HEK293T (cell line): ENCODE data around the gene SYN1.

Source experiments
- BHLHE40 ChIP-seq: fragments of 450-650 bp; IDR thresholded peaks from 2 replicates; pipeline ENCODE4 v1.6.1; 2016; ENCODE audit warnings: mild to moderate bottlenecking, moderate library complexity, borderline replicate concordance
- CTBP1 ChIP-seq: fragments of 450-650 bp; IDR thresholded peaks from 2 replicates; pipeline ENCODE4 v1.6.1; 2016; ENCODE audit warnings: borderline replicate concordance
- FOXK2 ChIP-seq: fragments of 450-650 bp; IDR thresholded peaks from 2 replicates; pipeline ENCODE4 v1.6.1; 2016; ENCODE audit warnings: mild to moderate bottlenecking
- FOXM1 ChIP-seq: fragments of 450-650 bp; IDR thresholded peaks from 2 replicates; pipeline ENCODE4 v1.6.1; 2017; ENCODE audit warnings: mild to moderate bottlenecking, borderline replicate concordance
- LEF1 ChIP-seq: fragments of 450-650 bp; IDR thresholded peaks from 2 replicates; pipeline ENCODE4 v1.6.1; 2017; ENCODE audit warnings: mild to moderate bottlenecking, borderline replicate concordance
- NFRKB ChIP-seq: fragments of 450-650 bp; IDR thresholded peaks from 2 replicates; pipeline ENCODE4 v1.6.1; 2016; ENCODE audit warnings: mild to moderate bottlenecking, moderate library complexity
- SUZ12 ChIP-seq: fragments of 450-650 bp; IDR thresholded peaks from 2 replicates; pipeline ENCODE4 v1.6.1; 2016; ENCODE audit warnings: mild to moderate bottlenecking
- TARDBP ChIP-seq: fragments of 450-650 bp; IDR thresholded peaks from 2 replicates; pipeline ENCODE4 v1.6.1; 2016
- ZNF384 ChIP-seq: fragments of 450-650 bp; IDR thresholded peaks from 2 replicates; pipeline ENCODE4 v1.6.1; 2016
- TF ChIP-seq, protein P1 (sequence below): fragments of 450-650 bp; IDR thresholded peaks from 2 replicates; pipeline ENCODE4 v1.6.1; 2016

GRCh38 chrX:47587091-47587891 is 32.4 kb downstream of the SYN1 start:
- no peak for TF ChIP-seq BHLHE40
- TF ChIP-seq TARDBP = no peak
- TF ChIP-seq, protein P1, sequence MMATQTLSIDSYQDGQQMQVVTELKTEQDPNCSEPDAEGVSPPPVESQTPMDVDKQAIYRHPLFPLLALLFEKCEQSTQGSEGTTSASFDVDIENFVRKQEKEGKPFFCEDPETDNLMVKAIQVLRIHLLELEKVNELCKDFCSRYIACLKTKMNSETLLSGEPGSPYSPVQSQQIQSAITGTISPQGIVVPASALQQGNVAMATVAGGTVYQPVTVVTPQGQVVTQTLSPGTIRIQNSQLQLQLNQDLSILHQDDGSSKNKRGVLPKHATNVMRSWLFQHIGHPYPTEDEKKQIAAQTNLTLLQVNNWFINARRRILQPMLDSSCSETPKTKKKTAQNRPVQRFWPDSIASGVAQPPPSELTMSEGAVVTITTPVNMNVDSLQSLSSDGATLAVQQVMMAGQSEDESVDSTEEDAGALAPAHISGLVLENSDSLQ = no peak
- TF ChIP-seq FOXM1 = no peak
- TF ChIP-seq CTBP1 = no peak
- TF ChIP-seq LEF1 = no peak
- no peak for TF ChIP-seq FOXK2
- TF ChIP-seq ZNF384 = no peak
- TF ChIP-seq NFRKB = no peak
- no peak for TF ChIP-seq SUZ12
